Measurements from ENCODE around the gene LAYN.

- TF ChIP-seq SMC3 (IDR thresholded peaks at IDR 0.05; ENCODE audit: low read depth, low read length) (no peak), MXI1 (IDR thresholded peaks at IDR 0.05; ENCODE audit: borderline replicate concordance, low read depth, low read length) (no peak), FOS (IDR thresholded peaks at IDR 0.05; ENCODE audit: low read depth, low read length) (no peak), RFX5 (IDR thresholded peaks at IDR 0.05; ENCODE audit: low read depth, low read length) (no peak), MAZ (IDR thresholded peaks at IDR 0.05; ENCODE audit: borderline replicate concordance, low read depth, low read length) (no peak), POLR2A (IDR thresholded peaks at IDR 0.05; ENCODE audit: low read depth, low read length) (no peak), RAD21 (IDR thresholded peaks at IDR 0.05; ENCODE audit: low read length) (no peak), RCOR1 (IDR thresholded peaks at IDR 0.05; ENCODE audit: insufficient replicate concordance, low read length) (no peak), CEBPB (IDR thresholded peaks at IDR 0.05; ENCODE audit: low read depth, low read length) (no peak), BHLHE40 (IDR thresholded peaks at IDR 0.05; ENCODE audit: low read depth, low read length) (no peak), CHD1 (IDR thresholded peaks at IDR 0.05; ENCODE audit: low read depth, low read length) (no peak)
- TF ChIP-seq, protein P1, sequence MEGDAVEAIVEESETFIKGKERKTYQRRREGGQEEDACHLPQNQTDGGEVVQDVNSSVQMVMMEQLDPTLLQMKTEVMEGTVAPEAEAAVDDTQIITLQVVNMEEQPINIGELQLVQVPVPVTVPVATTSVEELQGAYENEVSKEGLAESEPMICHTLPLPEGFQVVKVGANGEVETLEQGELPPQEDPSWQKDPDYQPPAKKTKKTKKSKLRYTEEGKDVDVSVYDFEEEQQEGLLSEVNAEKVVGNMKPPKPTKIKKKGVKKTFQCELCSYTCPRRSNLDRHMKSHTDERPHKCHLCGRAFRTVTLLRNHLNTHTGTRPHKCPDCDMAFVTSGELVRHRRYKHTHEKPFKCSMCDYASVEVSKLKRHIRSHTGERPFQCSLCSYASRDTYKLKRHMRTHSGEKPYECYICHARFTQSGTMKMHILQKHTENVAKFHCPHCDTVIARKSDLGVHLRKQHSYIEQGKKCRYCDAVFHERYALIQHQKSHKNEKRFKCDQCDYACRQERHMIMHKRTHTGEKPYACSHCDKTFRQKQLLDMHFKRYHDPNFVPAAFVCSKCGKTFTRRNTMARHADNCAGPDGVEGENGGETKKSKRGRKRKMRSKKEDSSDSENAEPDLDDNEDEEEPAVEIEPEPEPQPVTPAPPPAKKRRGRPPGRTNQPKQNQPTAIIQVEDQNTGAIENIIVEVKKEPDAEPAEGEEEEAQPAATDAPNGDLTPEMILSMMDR (conservative IDR thresholded peaks at IDR 0.05; ENCODE audit: low read depth, low read length) = no peak
- TF ChIP-seq, protein P2, sequence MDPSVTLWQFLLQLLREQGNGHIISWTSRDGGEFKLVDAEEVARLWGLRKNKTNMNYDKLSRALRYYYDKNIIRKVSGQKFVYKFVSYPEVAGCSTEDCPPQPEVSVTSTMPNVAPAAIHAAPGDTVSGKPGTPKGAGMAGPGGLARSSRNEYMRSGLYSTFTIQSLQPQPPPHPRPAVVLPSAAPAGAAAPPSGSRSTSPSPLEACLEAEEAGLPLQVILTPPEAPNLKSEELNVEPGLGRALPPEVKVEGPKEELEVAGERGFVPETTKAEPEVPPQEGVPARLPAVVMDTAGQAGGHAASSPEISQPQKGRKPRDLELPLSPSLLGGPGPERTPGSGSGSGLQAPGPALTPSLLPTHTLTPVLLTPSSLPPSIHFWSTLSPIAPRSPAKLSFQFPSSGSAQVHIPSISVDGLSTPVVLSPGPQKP (IDR thresholded peaks at IDR 0.05; ENCODE audit: borderline replicate concordance, low read depth, low read length) = no peak
Measured at GRCh38 chr11:111549196-111549868, 8.8 kb downstream of the LAYN start.

Data from IMR-90 (cell line).